Ishikawa (cell line): Measurements from ENCODE around the gene PDCD6IP.

Experiments used
- CEBPB ChIP-seq: IDR thresholded peaks from 2 replicates; pipeline ENCODE4 v1.6.1; 2012
- CREB1 ChIP-seq: IDR thresholded peaks from 2 replicates; pipeline ENCODE4 v1.6.1; 2012; ENCODE audit warnings: low read depth
- EGR1 ChIP-seq: IDR thresholded peaks from 2 replicates; pipeline ENCODE4 v1.6.1; 2012
- EP300 ChIP-seq: IDR thresholded peaks from 2 replicates; pipeline ENCODE4 v1.6.1; 2012; ENCODE audit warnings: borderline replicate concordance
- FOXM1 ChIP-seq: IDR thresholded peaks from 2 replicates; pipeline ENCODE4 v1.6.1; 2012; ENCODE audit warnings: low read depth, borderline replicate concordance
- NFIC ChIP-seq: IDR thresholded peaks from 2 replicates; pipeline ENCODE4 v1.6.1; 2012
- RAD21 ChIP-seq: IDR thresholded peaks from 2 replicates; pipeline ENCODE4 v1.6.1; 2012; ENCODE audit warnings: low read depth
- TAF1 ChIP-seq: IDR thresholded peaks from 2 replicates; pipeline ENCODE4 v1.6.1; 2012; ENCODE audit warnings: low read depth, mild to moderate bottlenecking
- TCF12 ChIP-seq: IDR thresholded peaks from 2 replicates; pipeline ENCODE4 v1.6.1; 2012; ENCODE audit warnings: low read depth
- TEAD4 ChIP-seq: IDR thresholded peaks from 2 replicates; pipeline ENCODE4 v1.6.1; 2012
- YY1 ChIP-seq: IDR thresholded peaks from 2 replicates; pipeline ENCODE4 v1.6.1; 2012; ENCODE audit warnings: low read depth
- ZBTB7A ChIP-seq: IDR thresholded peaks from 2 replicates; pipeline ENCODE4 v1.6.1; 2012; ENCODE audit warnings: low read depth
- TF ChIP-seq, protein P1 (sequence below): IDR thresholded peaks from 2 replicates; pipeline ENCODE4 v1.6.1; 2012; ENCODE audit warnings: low read depth, mild to moderate bottlenecking
- TF ChIP-seq, protein P2 (sequence below): IDR thresholded peaks from 2 replicates; pipeline ENCODE4 v1.6.1; 2012
- TF ChIP-seq, protein P3 (sequence below): IDR thresholded peaks from 2 replicates; pipeline ENCODE4 v1.6.1; 2012

PDCD6IP gene

DNA sequence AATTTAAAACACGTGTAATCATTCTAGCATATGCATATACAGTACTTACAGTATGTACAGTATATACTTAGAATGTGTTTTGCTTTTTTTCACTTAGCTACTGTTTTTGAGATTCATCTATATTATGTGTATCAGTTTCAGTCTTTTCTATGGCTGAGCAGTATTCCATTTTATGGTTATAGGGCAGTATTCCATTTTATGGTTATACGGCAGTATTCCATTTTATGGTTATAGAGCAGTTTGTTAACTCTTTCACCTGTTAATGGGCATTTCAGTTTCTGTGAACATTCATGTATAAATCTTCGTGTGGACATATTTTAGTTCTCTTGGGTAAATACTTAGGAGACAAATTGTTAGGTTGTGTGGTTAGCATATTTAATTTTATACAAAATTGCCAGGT is 40.9 kb downstream of the PDCD6IP start:
- TF ChIP-seq, protein P1, sequence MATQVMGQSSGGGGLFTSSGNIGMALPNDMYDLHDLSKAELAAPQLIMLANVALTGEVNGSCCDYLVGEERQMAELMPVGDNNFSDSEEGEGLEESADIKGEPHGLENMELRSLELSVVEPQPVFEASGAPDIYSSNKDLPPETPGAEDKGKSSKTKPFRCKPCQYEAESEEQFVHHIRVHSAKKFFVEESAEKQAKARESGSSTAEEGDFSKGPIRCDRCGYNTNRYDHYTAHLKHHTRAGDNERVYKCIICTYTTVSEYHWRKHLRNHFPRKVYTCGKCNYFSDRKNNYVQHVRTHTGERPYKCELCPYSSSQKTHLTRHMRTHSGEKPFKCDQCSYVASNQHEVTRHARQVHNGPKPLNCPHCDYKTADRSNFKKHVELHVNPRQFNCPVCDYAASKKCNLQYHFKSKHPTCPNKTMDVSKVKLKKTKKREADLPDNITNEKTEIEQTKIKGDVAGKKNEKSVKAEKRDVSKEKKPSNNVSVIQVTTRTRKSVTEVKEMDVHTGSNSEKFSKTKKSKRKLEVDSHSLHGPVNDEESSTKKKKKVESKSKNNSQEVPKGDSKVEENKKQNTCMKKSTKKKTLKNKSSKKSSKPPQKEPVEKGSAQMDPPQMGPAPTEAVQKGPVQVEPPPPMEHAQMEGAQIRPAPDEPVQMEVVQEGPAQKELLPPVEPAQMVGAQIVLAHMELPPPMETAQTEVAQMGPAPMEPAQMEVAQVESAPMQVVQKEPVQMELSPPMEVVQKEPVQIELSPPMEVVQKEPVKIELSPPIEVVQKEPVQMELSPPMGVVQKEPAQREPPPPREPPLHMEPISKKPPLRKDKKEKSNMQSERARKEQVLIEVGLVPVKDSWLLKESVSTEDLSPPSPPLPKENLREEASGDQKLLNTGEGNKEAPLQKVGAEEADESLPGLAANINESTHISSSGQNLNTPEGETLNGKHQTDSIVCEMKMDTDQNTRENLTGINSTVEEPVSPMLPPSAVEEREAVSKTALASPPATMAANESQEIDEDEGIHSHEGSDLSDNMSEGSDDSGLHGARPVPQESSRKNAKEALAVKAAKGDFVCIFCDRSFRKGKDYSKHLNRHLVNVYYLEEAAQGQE = no peak
- TF ChIP-seq EP300 (no peak), ZBTB7A (no peak), EGR1 (no peak), NFIC (no peak), CEBPB (no peak), TAF1 (no peak), YY1 (no peak)

DNA sequence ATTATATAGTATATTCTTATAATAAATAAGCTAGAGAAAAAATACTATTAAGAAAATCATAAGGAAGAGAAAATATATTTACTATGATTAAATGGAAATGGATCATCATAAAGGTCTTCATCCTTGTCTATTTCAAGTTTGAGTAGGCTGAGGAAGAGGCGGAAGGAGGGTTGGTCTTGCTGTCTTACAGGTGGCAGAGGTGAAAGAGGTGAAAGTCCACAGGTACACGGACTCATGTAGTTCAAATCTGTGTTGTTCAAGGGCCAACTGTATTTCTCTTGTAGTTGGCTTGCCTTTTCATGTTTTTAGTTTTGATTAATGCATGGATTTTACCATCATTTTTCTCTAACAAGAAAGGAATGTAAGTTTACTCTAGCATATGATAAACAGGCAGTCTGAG is 41.7 kb downstream of the PDCD6IP start:
- no peak for TF ChIP-seq EP300
- TF ChIP-seq EGR1 = no peak
- TF ChIP-seq, protein P2, sequence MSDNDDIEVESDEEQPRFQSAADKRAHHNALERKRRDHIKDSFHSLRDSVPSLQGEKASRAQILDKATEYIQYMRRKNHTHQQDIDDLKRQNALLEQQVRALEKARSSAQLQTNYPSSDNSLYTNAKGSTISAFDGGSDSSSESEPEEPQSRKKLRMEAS = no peak
- no peak for TF ChIP-seq ZBTB7A
- no peak for TF ChIP-seq CEBPB
- no peak for TF ChIP-seq TCF12
- TF ChIP-seq YY1 = no peak
- TF ChIP-seq TEAD4 = no peak
- TF ChIP-seq FOXM1 = no peak

DNA sequence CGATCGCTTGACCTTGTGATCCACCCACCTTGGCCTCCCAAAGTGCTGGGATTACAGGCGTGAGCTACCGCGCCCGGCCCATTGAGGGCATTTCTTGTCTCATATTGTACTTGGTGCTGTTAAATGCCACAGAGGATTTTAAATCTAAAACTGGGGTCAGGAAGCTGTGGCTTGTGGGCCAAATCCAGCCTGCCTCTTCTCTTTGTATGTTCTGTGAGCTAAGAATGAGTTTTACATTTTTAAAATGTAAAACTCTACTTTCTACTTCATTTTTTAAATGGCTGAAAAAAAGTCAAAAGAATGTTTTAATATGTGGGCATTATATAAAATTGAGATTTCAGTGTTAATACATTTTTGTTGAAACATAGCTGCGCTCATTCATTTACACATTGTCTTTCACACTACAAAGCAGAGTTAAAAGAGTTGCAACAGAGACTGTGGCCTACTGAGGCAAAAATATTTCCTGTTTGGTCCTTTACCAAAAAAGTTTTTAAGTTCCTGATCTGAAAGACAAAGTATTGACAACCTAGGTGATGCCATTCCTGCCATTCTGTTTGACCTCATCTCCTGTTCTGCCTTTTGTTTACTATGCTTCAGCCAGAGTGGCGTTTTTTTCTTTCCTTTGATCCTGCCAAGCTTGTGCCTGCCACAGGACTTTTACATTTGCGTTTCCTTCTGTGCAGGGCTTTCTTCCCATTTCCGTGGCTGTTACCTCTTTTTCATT is 50.4 kb downstream of the PDCD6IP start:
- no peak for TF ChIP-seq ZBTB7A
- no peak for TF ChIP-seq TEAD4
- TF ChIP-seq FOXM1 = no peak
- no peak for TF ChIP-seq NFIC
- no peak for TF ChIP-seq RAD21
- TF ChIP-seq, protein P1 = no peak
- TF ChIP-seq, protein P2 = no peak
- no peak for TF ChIP-seq CREB1
- no peak for TF ChIP-seq TCF12
- TF ChIP-seq TAF1 = no peak
- TF ChIP-seq EP300 = no peak
- TF ChIP-seq, protein P3, sequence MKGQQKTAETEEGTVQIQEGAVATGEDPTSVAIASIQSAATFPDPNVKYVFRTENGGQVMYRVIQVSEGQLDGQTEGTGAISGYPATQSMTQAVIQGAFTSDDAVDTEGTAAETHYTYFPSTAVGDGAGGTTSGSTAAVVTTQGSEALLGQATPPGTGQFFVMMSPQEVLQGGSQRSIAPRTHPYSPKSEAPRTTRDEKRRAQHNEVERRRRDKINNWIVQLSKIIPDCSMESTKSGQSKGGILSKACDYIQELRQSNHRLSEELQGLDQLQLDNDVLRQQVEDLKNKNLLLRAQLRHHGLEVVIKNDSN = no peak
- no peak for TF ChIP-seq YY1
- no peak for TF ChIP-seq EGR1
- no peak for TF ChIP-seq CEBPB

DNA sequence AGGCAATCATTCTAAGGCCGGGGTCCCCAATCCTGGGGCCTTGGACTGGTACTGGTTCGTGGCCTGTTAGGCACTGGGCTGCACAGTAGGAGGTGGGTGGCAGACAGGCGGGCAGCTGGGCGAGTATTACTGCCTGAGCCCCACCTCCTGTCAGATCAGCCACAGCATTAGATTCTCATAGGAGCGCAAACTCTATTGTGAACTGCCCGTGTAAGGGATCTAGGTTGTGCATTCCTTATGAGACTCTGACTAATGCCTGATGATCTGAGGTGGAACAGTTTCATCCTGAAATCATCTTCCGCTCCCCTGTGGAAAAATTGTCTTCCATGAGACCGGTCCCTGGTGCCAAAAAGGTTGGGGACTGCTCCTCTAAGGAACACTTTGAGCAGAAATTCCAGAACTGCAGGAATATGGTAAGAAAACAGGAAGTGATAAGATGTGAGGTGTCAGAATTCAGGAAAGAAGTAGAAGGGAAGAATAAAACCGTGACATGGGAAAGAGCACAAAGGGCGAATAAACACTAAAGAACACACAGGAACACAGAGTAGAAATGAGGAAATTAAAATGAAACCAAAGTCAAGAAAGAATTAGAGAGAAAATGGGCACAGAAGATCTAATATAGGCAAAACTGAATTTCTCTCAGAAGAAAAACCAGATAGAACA is 57.6 kb downstream of the PDCD6IP start:
- TF ChIP-seq, protein P3 = no peak
- TF ChIP-seq EP300 = no peak
- no peak for TF ChIP-seq TAF1
- TF ChIP-seq YY1 = no peak
- no peak for TF ChIP-seq TEAD4
- TF ChIP-seq, protein P2 = no peak
- TF ChIP-seq RAD21 = no peak
- TF ChIP-seq, protein P1 = no peak
- no peak for TF ChIP-seq CEBPB
- TF ChIP-seq CREB1 = no peak
- TF ChIP-seq TCF12 = no peak
- no peak for TF ChIP-seq NFIC
